GM12878 (cell line): ENCODE measurements around the gene CTDNEP1. TPM values are rescaled to one million over a fixed set of nuclear protein-coding genes. Genes with fewer than 3 reads are reported as not detected.

ENCODE experiments used
- ATAC-seq: fragments of 200-7000 bp; cut with Tn5 transposase; 3 replicates; pipeline ENCODE4 v1.9.1; 2020; ENCODE audit warnings: mild to moderate bottlenecking, moderate library complexity
- BruUV-seq: library from RNA; stranded (reverse); fragments of 400-500 nt; replicated peaks from 2 replicates; lab custom pipeline; 2021; lab: Mats Ljungman, UMichigan
- CTCF ChIA-PET: fragments of 300-600 bp; sonication (Branson Sonifier 250); formaldehyde crosslinking; extraction: SDS; loops from one replicate; lab custom pipeline; 2021; ENCODE audit warnings: inconsistent platforms; lab: Yijun Ruan, JAX
- POLR2A ChIA-PET: fragments of 350-600 bp; formaldehyde crosslinking; extraction: SDS; loops from one replicate; lab custom pipeline; 2021; ENCODE audit warnings: inconsistent platforms; lab: Charles Lee
- RAD21 ChIA-PET: fragments of 300-600 bp; sonication (Branson Sonifier 250); formaldehyde crosslinking; loops from one replicate; lab custom pipeline; 2023; ENCODE audit warnings: antibody characterized with exemption; ENCODE audit not compliant: unreplicated experiment; lab: Charles Lee
- SMC1A ChIA-PET: fragments of 300-600 bp; sonication (Branson Sonifier 250); formaldehyde crosslinking; loops from one replicate; lab custom pipeline; 2023; ENCODE audit not compliant: unreplicated experiment, uncharacterized antibody; lab: Charles Lee
- DNase-seq: peaks from one replicate; pipeline ENCODE4 v3.0.0-alpha.2; 2011; ENCODE audit warnings: low read depth, low spot score
- FAIRE-seq: peaks from 3 replicates; lab custom pipeline; 2011; peaks lifted over from hg19 to GRCh38; lab: Jason Lieb, UNC
- H2AFZ ChIP-seq: 2 replicates; pipeline ENCODE4 v1.6.0; 2011; ENCODE audit warnings: low read depth, low read length, control low read depth; ENCODE audit not compliant: control insufficient read depth
- H3K27ac ChIP-seq: 2 replicates; pipeline ENCODE4 v1.5.1; 2011; ENCODE audit warnings: control low read depth; ENCODE audit not compliant: control insufficient read depth, insufficient read depth
- H3K27me3 ChIP-seq, 2 experiments: replicated peaks in 1 of 2; 2 replicates each; pipeline versions ENCODE4 v1.6.0 to v1.6.1; 2011; ENCODE audit warnings: low read length in 1 of 2; ENCODE audit not compliant: control insufficient read depth in 2 of 2, insufficient read depth in 2 of 2
- H3K36me3 ChIP-seq, 2 experiments: 2 replicates each; pipeline ENCODE4 v1.5.1; 2011; ENCODE audit warnings: low read length in 1 of 2; ENCODE audit not compliant: control insufficient read depth in 2 of 2, insufficient read depth in 2 of 2
- H3K4me1 ChIP-seq: 2 replicates; pipeline ENCODE4 v1.6.1; 2011; ENCODE audit warnings: mild to moderate bottlenecking, low read length, moderate library complexity, mixed read lengths; ENCODE audit not compliant: control insufficient read depth, insufficient read depth
- H3K4me2 ChIP-seq: 2 replicates; pipeline ENCODE4 v1.6.0; 2011; ENCODE audit warnings: control low read depth; ENCODE audit not compliant: control insufficient read depth, insufficient read depth
- H3K4me3 ChIP-seq: fragments of 200-600 bp; sonication (generic); 2 replicates; pipeline ENCODE4 v1.5.1; 2016
- H3K79me2 ChIP-seq: 2 replicates; pipeline ENCODE4 v1.6.0; 2011; ENCODE audit warnings: low read length; ENCODE audit not compliant: control insufficient read depth, insufficient read depth
- H3K9ac ChIP-seq: 2 replicates; pipeline ENCODE4 v1.8.0; 2011; ENCODE audit warnings: low read length, control low read depth, mixed read lengths; ENCODE audit not compliant: control insufficient read depth, insufficient read depth
- H3K9me3 ChIP-seq: replicated peaks from 3 replicates; pipeline ENCODE4 v1.5.1; 2011; ENCODE audit warnings: mild to moderate bottlenecking, low read length; ENCODE audit not compliant: control insufficient read depth, insufficient read depth
- H4K20me1 ChIP-seq: 2 replicates; pipeline ENCODE4 v1.6.0; 2011; ENCODE audit not compliant: control insufficient read depth, insufficient read depth
- BACH1 ChIP-seq: fragments of 450-650 bp; IDR thresholded peaks from 2 replicates; pipeline ENCODE4 v1.6.1; 2017; ENCODE audit warnings: mild to moderate bottlenecking, borderline replicate concordance
- BCL11A ChIP-seq: IDR thresholded peaks from 2 replicates; pipeline ENCODE4 v1.6.1; 2011; ENCODE audit warnings: low read depth, low read length
- CEBPZ ChIP-seq: fragments of 150-350 bp; IDR thresholded peaks from 2 replicates; pipeline ENCODE4 v1.6.1; 2016; ENCODE audit warnings: low read depth, low read length
- CHD1 ChIP-seq: IDR thresholded peaks from 2 replicates; pipeline ENCODE4 v1.6.1; 2012; ENCODE audit warnings: low read depth, low read length, improper control_type of control experiment
- HDAC2 ChIP-seq: fragments of 200-600 bp; sonication (generic); IDR thresholded peaks from 2 replicates; pipeline ENCODE4 v1.6.1; 2017
- NR2C2 ChIP-seq: IDR thresholded peaks from 2 replicates; pipeline ENCODE4 v1.6.1; 2011; ENCODE audit warnings: borderline replicate concordance, low read depth; ENCODE audit not compliant: control insufficient read depth, insufficient read length
- POLR2A ChIP-seq: IDR thresholded peaks from 2 replicates; pipeline ENCODE4 v1.6.1; 2011; ENCODE audit warnings: low read depth, mild to moderate bottlenecking, low read length
- RB1 ChIP-seq: fragments of 450-650 bp; formaldehyde crosslinking; IDR thresholded peaks from 2 replicates; pipeline ENCODE4 v1.6.1; 2017; ENCODE audit warnings: mild to moderate bottlenecking, borderline replicate concordance
- REST ChIP-seq: IDR thresholded peaks from 2 replicates; pipeline ENCODE4 v1.6.1; 2012; ENCODE audit warnings: mild to moderate bottlenecking, low read depth, low read length
- SREBF1 ChIP-seq: IDR thresholded peaks from 2 replicates; pipeline ENCODE4 v1.6.1; 2012; ENCODE audit warnings: mild to moderate bottlenecking, low read length
- ZSCAN29 ChIP-seq: fragments of 450-650 bp; IDR thresholded peaks from 2 replicates; pipeline ENCODE4 v1.6.1; 2017; ENCODE audit warnings: mild to moderate bottlenecking, moderate library complexity
- WGBS: methylation state at CpG from one replicate; pipeline ENCODE4 v1.1.6; 2016; ENCODE audit warnings: low lambda C conversion rate; ENCODE audit not compliant: insufficient replicate concordance, insufficient coverage; ENCODE audit errors: missing lambda C conversion rate; 5-methylcytosine and 5-hydroxymethylcytosine counted together
- in situ Hi-C: fragments of 300-500 bp; cut with MboI; formaldehyde crosslinking; loops from 9 replicates; pipeline ENCODE4 v1.14.3; 2018; ENCODE audit warnings: mixed read lengths
- intact Hi-C: fragments of 100-400 bp; cut with micrococcal nuclease; formaldehyde crosslinking; loops from one replicate; pipeline ENCODE4 v1.14.2; 2022; ENCODE audit not compliant: unreplicated experiment
- polyA plus RNA-seq, 11 experiments: library from polyadenylated mRNA; depleted of rRNA in 4 of 11; unstranded in 6 of 11; stranded (reverse) in 5 of 11; fragments of >200 nt; fragmentation: Nextera tagmentation in 4 of 11; fragmentation: Illumina TruSeq in 1 of 11; extraction: Ambion mirVana in 4 of 11; extraction: Trizol in 1 of 11; gene quantifications; 1 replicate in 1 of 11; 2 replicates in 10 of 11; pipeline versions ENCODE4 v1.2.1 to v1.2.3, GENCODE V29; 2011 to 2016; ENCODE audit warnings: inconsistent platforms in 2 of 11, missing spikeins in 2 of 11, low read depth in 1 of 11
- total RNA-seq, 4 experiments: library from RNA; depleted of rRNA in 3 of 4; stranded (reverse); fragments of >200 nt in 3 of 4; fragmentation: Illumina TruSeq in 1 of 4; extraction: Trizol in 1 of 4; gene quantifications; 2 replicates each; pipeline versions ENCODE4 v1.2.1 to v1.2.3, GENCODE V29; 2013 to 2021
- TF ChIP-seq, protein P1 (sequence below): fragments of 450-650 bp; IDR thresholded peaks from 2 replicates; pipeline ENCODE4 v1.6.1; 2017; ENCODE audit warnings: mild to moderate bottlenecking, low read depth, inconsistent platforms; ENCODE audit not compliant: poor library complexity, severe bottlenecking

CTDNEP1 gene
- total and polyA plus RNA-seq, 10 of the 15 experiments (the other 5 are each of a cell fraction or from before 2014, with no cell fraction given): 23.7 to 176 (median 30.3) TPM

GRCh38 chr17:7234083-7234951, 17.2 kb downstream of the CTDNEP1 start, which contains the start of gene DVL2:
Gene DVL2, minus strand, starts transcription at chr17:7234517. Its CDS starts 255 bp downstream, at chr17:7234262.
- intact Hi-C loops: no loop called here
- Histone ChIP-seq H3K79me2 (peaks cover 58% of the 10 kb centered on the region), H3K4me1 (peaks cover 20% of the 10 kb centered on the region), H3K27ac (peak within 1 kb of the TSS; percentile 86), H3K27me3 (no peaks in the 10 kb centered on the region), H3K36me3 (peaks cover 12 to 21% of the 10 kb centered on the region in 2 experiments), H3K9ac (peak within 1 kb of the TSS; percentile 95), H4K20me1 (no peaks in the 10 kb centered on the region), H3K9me3 (no peaks in the 10 kb centered on the region), H3K4me2 (peak within 1 kb of the TSS; percentile 91), H3K4me3 (peak within 1 kb of the TSS; percentile 84), H2AFZ (peak within 1 kb of the TSS; percentile 74)
- CTCF ChIA-PET: interaction anchor here (1.6 to 6.6 kb wide), 2 partner anchors 14 to 62 kb away, joined by 4 to 50 read pairs; partner anchors contain the start of genes ACADVL and DLG4
- FAIRE-seq (peak; percentile 98), DNase-seq (peak; percentile 79), ATAC-seq (peak; percentile 63)
- WGBS: under 1% methylated on average over 50 of the region's 72 CpGs
- BruUV-seq: no TSS peak
- in situ Hi-C loops: no loop called here
- POLR2A ChIA-PET: interaction anchor here (0.6 to 5.1 kb wide), 5 partner anchors 8 to 76 kb away, joined by 4 to 60 read pairs (median 7); partner anchors contain the start of genes ACADVL, DLG4 and GABARAP
- RAD21 ChIA-PET: interaction anchor here (1.4 to 2.3 kb wide), 3 partner anchors 13 to 189 kb away, joined by 3 to 10 read pairs (median 4); no protein-coding TSS in a partner anchor
- SMC1A ChIA-PET: interaction anchor here (1.0 to 2.1 kb wide), 4 partner anchors 9 to 15 kb away, joined by 3 to 13 read pairs (median 4); partner anchors contain the start of genes ACADVL, DLG4 and GABARAP
- peak; percentile 61; the same call in 1 of the 2 replicates for TF ChIP-seq SREBF1
- TF ChIP-seq CEBPZ: no peak
- peak; percentile 81; the same call in 1 of the 2 replicates for TF ChIP-seq RB1
- TF ChIP-seq NR2C2: no peak
- no peak for TF ChIP-seq REST
- TF ChIP-seq BACH1: peak; percentile 95; the same call in 1 of the 2 replicates
- TF ChIP-seq ZSCAN29: no peak
- peak; percentile 95 for TF ChIP-seq POLR2A
- peak; percentile 33; the same call in 1 of the 2 replicates for TF ChIP-seq BCL11A
- TF ChIP-seq HDAC2: no peak
- TF ChIP-seq CHD1: no peak
- TF ChIP-seq, protein P1, sequence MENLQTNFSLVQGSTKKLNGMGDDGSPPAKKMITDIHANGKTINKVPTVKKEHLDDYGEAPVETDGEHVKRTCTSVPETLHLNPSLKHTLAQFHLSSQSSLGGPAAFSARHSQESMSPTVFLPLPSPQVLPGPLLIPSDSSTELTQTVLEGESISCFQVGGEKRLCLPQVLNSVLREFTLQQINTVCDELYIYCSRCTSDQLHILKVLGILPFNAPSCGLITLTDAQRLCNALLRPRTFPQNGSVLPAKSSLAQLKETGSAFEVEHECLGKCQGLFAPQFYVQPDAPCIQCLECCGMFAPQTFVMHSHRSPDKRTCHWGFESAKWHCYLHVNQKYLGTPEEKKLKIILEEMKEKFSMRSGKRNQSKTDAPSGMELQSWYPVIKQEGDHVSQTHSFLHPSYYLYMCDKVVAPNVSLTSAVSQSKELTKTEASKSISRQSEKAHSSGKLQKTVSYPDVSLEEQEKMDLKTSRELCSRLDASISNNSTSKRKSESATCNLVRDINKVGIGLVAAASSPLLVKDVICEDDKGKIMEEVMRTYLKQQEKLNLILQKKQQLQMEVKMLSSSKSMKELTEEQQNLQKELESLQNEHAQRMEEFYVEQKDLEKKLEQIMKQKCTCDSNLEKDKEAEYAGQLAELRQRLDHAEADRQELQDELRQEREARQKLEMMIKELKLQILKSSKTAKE: no peak
